IMR-90 (cell line): Measurements from ENCODE around the gene NUDT7. TPM values are rescaled to one million over a fixed set of nuclear protein-coding genes. Genes with fewer than 3 reads are reported as not detected.

ENCODE experiments used
- ATAC-seq: fragments of 200-7000 bp; cut with Tn5 transposase; 2 replicates; pipeline ENCODE4 v1.9.1; 2020; ENCODE audit warnings: low read depth, mild to moderate bottlenecking, moderate library complexity
- BruUV-seq: library from RNA; stranded (reverse); fragments of 400-500 nt; replicated peaks from 2 replicates; lab custom pipeline; 2021; lab: Mats Ljungman, UMichigan
- CTCF ChIA-PET: fragments of 300-600 bp; formaldehyde crosslinking; extraction: SDS; loops from one replicate; lab custom pipeline; 2021; ENCODE audit warnings: antibody characterized with exemption; lab: Yijun Ruan, JAX
- POLR2A ChIA-PET: fragments of 300-600 bp; sonication (Branson Sonifier 250); formaldehyde crosslinking; loops from one replicate; lab custom pipeline; 2022; ENCODE audit warnings: antibody characterized with exemption; ENCODE audit not compliant: unreplicated experiment; lab: Charles Lee
- DNase-seq: peaks from one replicate; pipeline ENCODE4 v3.0.0; 2013
- H2AFZ ChIP-seq: replicated peaks from 2 replicates; pipeline ENCODE3; 2013; ENCODE audit warnings: low read length, mild to moderate bottlenecking; ENCODE audit not compliant: poor library complexity
- H2AK5ac ChIP-seq: 2 replicates; pipeline ENCODE4 v1.6.1; 2013; ENCODE audit warnings: low read depth, low read length, inconsistent platforms
- H2AK9ac ChIP-seq: replicated peaks from 2 replicates; pipeline ENCODE3; 2013; ENCODE audit warnings: mild to moderate bottlenecking, low read depth, low read length, moderate library complexity; ENCODE audit not compliant: poor library complexity
- H2BK120ac ChIP-seq: 2 replicates; pipeline ENCODE4 v1.6.1; 2013; ENCODE audit warnings: low read depth, low read length, inconsistent platforms
- H2BK15ac ChIP-seq: 3 replicates; pipeline ENCODE4 v1.6.1; 2013; ENCODE audit warnings: low read depth, low read length, inconsistent platforms
- H2BK20ac ChIP-seq: 2 replicates; pipeline ENCODE4 v1.6.1; 2013; ENCODE audit warnings: low read depth, mild to moderate bottlenecking, inconsistent platforms, low read length, moderate library complexity
- H2BK5ac ChIP-seq: 2 replicates; pipeline ENCODE4 v1.6.1; 2013; ENCODE audit warnings: mild to moderate bottlenecking, low read depth, low read length, inconsistent platforms; ENCODE audit not compliant: poor library complexity, severe bottlenecking
- H3K14ac ChIP-seq: replicated peaks from 2 replicates; pipeline ENCODE4 v1.6.1; 2013; ENCODE audit warnings: low read depth, low read length, inconsistent platforms
- H3K18ac ChIP-seq: 2 replicates; pipeline ENCODE4 v1.6.1; 2013; ENCODE audit warnings: low read depth, low read length, control low read depth
- H3K23ac ChIP-seq: 2 replicates; pipeline ENCODE4 v1.6.1; 2013; ENCODE audit warnings: low read depth, low read length, inconsistent platforms
- H3K27ac ChIP-seq: 2 replicates; pipeline ENCODE4 v1.5.1; 2013; ENCODE audit warnings: mild to moderate bottlenecking, control low read depth, low read length; ENCODE audit not compliant: insufficient read depth
- H3K27me3 ChIP-seq: 2 replicates; pipeline ENCODE4 v1.6.1; 2013; ENCODE audit warnings: low read length; ENCODE audit not compliant: control insufficient read depth, insufficient read depth
- H3K36me3 ChIP-seq: 2 replicates; pipeline ENCODE4 v1.6.1; 2013; ENCODE audit warnings: low read length, mixed read lengths; ENCODE audit not compliant: control insufficient read depth, insufficient read depth
- H3K4ac ChIP-seq: 2 replicates; pipeline ENCODE4 v1.6.1; 2013; ENCODE audit warnings: low read depth, low read length, inconsistent platforms
- H3K4me1 ChIP-seq: 2 replicates; pipeline ENCODE4 v1.6.1; 2013; ENCODE audit warnings: low read length, mixed read lengths; ENCODE audit not compliant: control insufficient read depth, insufficient read depth
- H3K4me2 ChIP-seq: 2 replicates; pipeline ENCODE4 v1.6.1; 2013; ENCODE audit warnings: low read depth, mild to moderate bottlenecking, control low read depth, low read length, moderate library complexity
- H3K4me3 ChIP-seq: 2 replicates; pipeline ENCODE4 v1.5.1; 2013; ENCODE audit warnings: low read depth, mild to moderate bottlenecking, control low read depth, low read length, moderate library complexity; ENCODE audit not compliant: insufficient read depth
- H3K56ac ChIP-seq: 2 replicates; pipeline ENCODE4 v1.6.1; 2013; ENCODE audit warnings: low read length, inconsistent platforms; ENCODE audit not compliant: insufficient read depth; ENCODE audit errors: extremely low read depth
- H3K79me1 ChIP-seq, 2 experiments: 2 replicates each; pipeline ENCODE4 v1.6.1; 2013; ENCODE audit warnings: low read length in 2 of 2, inconsistent platforms in 1 of 2, low read depth in 1 of 2
- H3K9ac ChIP-seq: 2 replicates; pipeline ENCODE4 v1.6.1; 2013; ENCODE audit warnings: low read depth, low read length, control low read depth
- H3K9me1 ChIP-seq: 2 replicates; pipeline ENCODE4 v1.6.1; 2013; ENCODE audit warnings: low read length, inconsistent platforms; ENCODE audit not compliant: insufficient read depth
- H3K9me3 ChIP-seq: 2 replicates; pipeline ENCODE4 v1.6.1; 2013; ENCODE audit warnings: low read length; ENCODE audit not compliant: control insufficient read depth, insufficient read depth
- H4K20me1 ChIP-seq: 2 replicates; pipeline ENCODE4 v1.6.1; 2013; ENCODE audit warnings: low read length, inconsistent platforms; ENCODE audit not compliant: insufficient read depth
- H4K5ac ChIP-seq: 2 replicates; pipeline ENCODE4 v1.6.1; 2013; ENCODE audit warnings: mild to moderate bottlenecking, low read depth, low read length, control low read depth
- H4K8ac ChIP-seq, 2 experiments: 2 replicates each; pipeline ENCODE4 v1.6.1; 2013; ENCODE audit warnings: low read depth in 2 of 2, low read length in 2 of 2, control low read depth in 1 of 2, inconsistent platforms in 1 of 2
- H4K91ac ChIP-seq: 2 replicates; pipeline ENCODE4 v1.6.1; 2013; ENCODE audit warnings: low read depth, low read length, inconsistent platforms; ENCODE audit not compliant: insufficient read depth
- CEBPB ChIP-seq: IDR thresholded peaks from 2 replicates; pipeline ENCODE4 v1.6.1; 2012; ENCODE audit warnings: low read depth, low read length, improper control_type of control experiment
- RAD21 ChIP-seq: IDR thresholded peaks from 2 replicates; pipeline ENCODE4 v1.6.1; 2012; ENCODE audit warnings: low read length, improper control_type of control experiment
- RFX5 ChIP-seq: IDR thresholded peaks from 2 replicates; pipeline ENCODE4 v1.8.0; 2012; ENCODE audit warnings: low read depth, mild to moderate bottlenecking, low read length, moderate library complexity
- WGBS, 2 experiments: methylation state at CpG; one replicate each; pipeline versions ENCODE4 v1.1.5 to v1.1.7; 2013; ENCODE audit warnings: missing lambda C conversion rate in 2 of 2; ENCODE audit not compliant: insufficient read length in 1 of 2; ENCODE audit errors: extremely low coverage in 2 of 2; 5-methylcytosine and 5-hydroxymethylcytosine counted together
- dilution Hi-C: fragments of 300-500 bp; cut with HindIII; formaldehyde crosslinking; loops from one replicate; pipeline ENCODE4 v1.14.3; 2018; ENCODE audit warnings: low sequenced_read_pairs; ENCODE audit not compliant: unreplicated experiment
- in situ Hi-C: fragments of 300-500 bp; cut with MboI; formaldehyde crosslinking; loops from 3 replicates; pipeline ENCODE4 v1.14.3; 2019; ENCODE audit warnings: low sequenced_read_pairs, inconsistent platforms, mixed read lengths
- intact Hi-C: fragments of 100-400 bp; cut with micrococcal nuclease; formaldehyde crosslinking; loops from 2 replicates; pipeline ENCODE4 v1.10.0; 2022
- polyA plus RNA-seq, 3 experiments: library from polyadenylated mRNA; depleted of rRNA; stranded (reverse); fragments of >200 nt; gene quantifications; 2 replicates each; pipeline ENCODE4 v1.2.3, GENCODE V29; 2012; ENCODE audit warnings: low replicate concordance in 1 of 3
- total RNA-seq: library from RNA; depleted of rRNA; stranded (reverse); fragments of >200 nt; gene quantifications from 2 replicates; pipeline ENCODE4 v1.2.3, GENCODE V29; 2012

The NUDT7 gene
- total and polyA plus RNA-seq, 2 of the 4 experiments (the other 2 are of a cell fraction): 4.3 to 6.2 TPM

GRCh38 chr16:77711775-77712174 lies 10.5 kb upstream of the NUDT7 start:
- in situ Hi-C loops: no loop called here
- Histone ChIP-seq H4K20me1 (no peaks in the 10 kb centered on the region), H3K36me3 (no peaks in the 10 kb centered on the region), H3K56ac (no peak overlapping the region), H3K9me1 (no peaks in the 10 kb centered on the region; the same call in 1 of the 2 replicates), H3K14ac (no peak overlapping the region), H3K27me3 (peaks cover 13% of the 10 kb centered on the region), H2BK15ac (no peak overlapping the region), H3K27ac (no peak overlapping the region), H2BK5ac (no peak overlapping the region), H2AFZ (no peak overlapping the region), H3K79me1 (no peaks in the 10 kb centered on the region), H3K4me2 (peak overlapping the region; percentile 70), H3K23ac (no peak overlapping the region), H4K91ac (no peak overlapping the region), H2AK9ac (no peak overlapping the region), H3K4me1 (no peaks in the 10 kb centered on the region), H3K4me3 (no peak overlapping the region; the same call in 1 of the 2 replicates), H4K5ac (no peak overlapping the region), H3K9me3 (no peaks in the 10 kb centered on the region), H2BK120ac (no peak overlapping the region), H4K8ac (no peak overlapping the region), H3K18ac (no peak overlapping the region), H2AK5ac (no peak overlapping the region), H2BK20ac (no peak overlapping the region), H3K9ac (no peak overlapping the region), H3K4ac (no peak overlapping the region)
- no peak for TF ChIP-seq CEBPB
- no peak for TF ChIP-seq RFX5
- TF ChIP-seq RAD21: no peak
- no peak for ATAC-seq
- dilution Hi-C loops: no loop called here
- intact Hi-C loops: no loop called here
- WGBS, 2 experiments: no CpG with 5 or more reads among the region's 5 CpGs
- peak; percentile 4 for DNase-seq
- POLR2A ChIA-PET: no interaction called here
- no TSS peak for BruUV-seq
- CTCF ChIA-PET: no interaction called here
